GM19025 (cell line): ENCODE results near the gene INTS6.

ENCODE experiments used
- ATAC-seq: cut with Tn5 transposase; IDR thresholded peaks from one replicate; pipeline ENCODE4 v1.9.1; 2021; ENCODE audit warnings: mild to moderate bottlenecking, low read depth, moderate library complexity; ENCODE audit not compliant: unreplicated experiment

INTS6 gene

GRCh38 chr13:51355217-51355616, 97.6 kb downstream of the INTS6 start:
- ATAC-seq: no peak

GRCh38 chr13:51349016-51349415, 103.8 kb downstream of the INTS6 start:
- no peak for ATAC-seq

- no peak for ATAC-seq
Observed at GRCh38 chr13:51348069-51348967, 104.5 kb downstream of the INTS6 start.

DNA sequence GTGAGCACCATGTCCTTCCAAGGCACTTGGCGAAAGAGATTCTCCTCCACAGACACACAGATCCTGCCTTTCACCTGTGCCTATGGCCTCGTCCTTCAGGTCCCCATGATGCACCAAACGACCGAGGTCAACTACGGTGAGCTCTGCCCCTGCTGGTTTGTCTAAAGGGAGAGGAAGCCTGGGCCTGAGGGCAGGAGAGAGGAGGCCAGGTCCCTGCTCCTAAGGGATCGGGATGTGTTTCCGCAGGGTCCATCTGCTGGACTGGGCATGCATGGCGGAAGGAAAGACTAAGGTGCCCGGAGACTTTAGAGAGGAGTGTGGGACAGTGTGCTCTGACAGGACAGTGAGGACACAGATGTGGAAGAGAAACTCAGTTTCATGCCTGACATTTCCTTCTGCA, 105.7 kb downstream of the INTS6 start:
- no peak for ATAC-seq

GRCh38 chr13:51346397-51346796, 106.4 kb downstream of the INTS6 start:
- no peak for ATAC-seq

DNA sequence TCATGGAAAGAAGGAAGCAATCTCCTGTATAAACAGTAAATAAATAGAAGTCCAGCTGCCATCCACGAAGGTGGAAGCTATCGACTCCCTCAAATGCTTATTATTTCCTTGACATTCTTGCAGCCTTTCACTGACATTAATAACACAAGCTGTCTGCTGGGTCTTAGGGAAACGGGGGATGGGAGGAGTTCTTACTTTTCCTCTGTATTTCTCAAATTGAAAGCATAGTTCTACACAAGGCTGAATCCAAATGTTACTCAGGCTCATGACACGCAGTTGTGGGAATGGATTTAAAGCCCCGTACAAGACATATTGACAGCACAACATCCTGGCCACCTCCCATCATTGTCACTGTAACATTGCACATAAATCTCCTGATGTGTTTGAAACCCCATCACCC, 109.4 kb downstream of the INTS6 start:
- no peak for ATAC-seq

- no peak for ATAC-seq
Observed at GRCh38 chr13:51342706-51343105, 110.1 kb downstream of the INTS6 start.

DNA sequence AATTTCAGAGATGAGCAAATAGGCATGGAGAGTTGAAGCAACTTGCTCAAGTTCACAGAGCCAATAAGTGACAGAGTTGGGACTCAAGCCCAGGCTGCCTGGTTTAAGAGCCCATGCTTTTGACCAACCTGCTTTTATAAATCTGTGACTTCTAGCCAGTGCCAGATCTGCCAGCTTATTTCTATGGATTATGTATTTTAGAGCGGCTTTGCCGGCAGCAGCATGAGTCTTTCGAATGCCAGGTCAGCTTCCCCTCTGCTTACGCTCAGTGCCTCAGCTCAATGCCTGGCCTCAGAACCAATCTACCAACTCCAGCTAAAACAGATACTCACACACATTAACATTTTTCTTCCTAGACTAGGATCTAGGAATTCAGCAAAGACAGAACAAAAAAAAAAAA, 111.0 kb downstream of the INTS6 start:
- no peak for ATAC-seq

DNA sequence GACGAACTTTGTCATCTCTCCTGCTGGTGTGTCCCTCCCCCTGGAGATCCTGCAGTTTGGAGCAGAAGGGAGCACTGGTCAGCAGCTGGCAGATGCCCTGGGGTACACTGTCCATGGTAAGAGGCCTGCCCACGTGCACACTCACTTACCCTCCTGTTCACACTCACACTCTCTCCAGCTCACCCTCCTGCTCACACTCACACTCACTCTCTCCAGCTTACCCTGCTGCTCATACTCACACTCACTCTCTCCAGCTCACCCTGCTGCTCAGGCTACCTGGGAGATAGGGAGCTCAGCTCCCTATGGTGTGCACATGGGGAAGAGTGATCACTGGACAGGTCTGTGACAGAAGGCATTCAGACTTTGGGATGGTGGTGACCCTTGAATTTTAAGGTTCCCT, 111.6 kb downstream of the INTS6 start:
- no peak for ATAC-seq

GRCh38 chr13:51339952-51340732, 112.7 kb downstream of the INTS6 start:
- no peak for ATAC-seq

DNA sequence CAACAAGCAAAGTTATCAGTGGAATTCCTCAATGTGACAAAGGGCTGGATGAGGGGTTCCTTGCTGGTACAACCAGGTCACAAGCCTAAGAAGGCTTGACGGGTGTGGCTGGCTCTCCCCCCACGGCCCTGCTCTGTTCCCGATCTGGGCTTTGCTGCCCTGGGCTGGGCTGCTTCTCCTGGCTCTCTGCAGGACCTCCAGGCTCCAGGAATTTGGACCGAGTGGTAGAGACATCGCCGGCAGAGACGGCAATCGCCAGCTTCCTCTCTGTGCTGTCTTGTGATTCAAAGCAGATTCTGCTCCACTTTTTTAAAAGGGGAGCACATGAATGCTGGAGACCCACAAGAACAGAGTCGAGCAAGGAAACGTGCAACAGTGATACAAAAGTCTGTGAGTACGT, 113.5 kb downstream of the INTS6 start, which contains the start of gene SERPINE3:
Gene SERPINE3, plus strand, starts transcription at position 338 of the 400 bp plus-strand sequence. CDS start 1,401 bp downstream, outside the sequence.
- ATAC-seq: no peak

DNA sequence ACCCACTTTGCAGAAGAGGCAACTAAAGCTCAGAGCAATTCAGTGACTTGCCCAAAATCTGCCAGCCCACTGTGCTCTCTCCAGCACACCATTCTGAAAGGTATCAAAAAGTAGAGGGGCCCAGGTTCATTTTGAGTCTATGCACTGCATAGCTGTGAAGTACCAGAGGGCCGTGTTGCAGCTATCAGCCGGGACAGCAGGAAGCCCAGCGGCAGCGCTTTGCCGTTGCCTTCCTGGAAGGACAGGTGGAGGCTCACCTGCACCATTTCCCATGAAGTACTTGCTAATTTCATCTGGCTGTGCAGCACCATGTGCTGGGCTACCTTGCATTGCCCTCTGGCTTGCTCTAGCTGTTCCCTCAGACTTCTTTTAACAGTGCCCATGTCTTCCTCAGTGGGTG, 116.1 kb downstream of the INTS6 start:
- ATAC-seq: no peak

GRCh38 chr13:51333826-51334225, 119.0 kb downstream of the INTS6 start:
- ATAC-seq: no peak

DNA sequence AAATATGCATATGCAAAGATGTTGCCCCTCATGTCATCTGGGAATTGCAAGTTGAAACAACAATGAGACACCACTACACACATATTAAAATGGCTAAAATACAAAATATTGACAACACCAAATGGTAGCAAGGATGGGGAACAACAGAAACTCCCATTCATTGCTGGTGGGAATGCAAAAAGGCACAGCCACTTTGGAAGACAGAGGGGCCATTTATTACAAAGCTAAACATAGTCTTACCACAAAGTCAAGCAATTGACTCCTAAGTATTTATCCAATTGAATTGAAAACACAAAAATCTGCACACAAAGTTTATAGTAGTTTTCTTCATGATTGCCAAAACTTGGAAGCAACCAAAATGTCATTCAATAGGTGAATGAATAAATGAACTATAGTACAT, 119.4 kb downstream of the INTS6 start:
- ATAC-seq: no peak

DNA sequence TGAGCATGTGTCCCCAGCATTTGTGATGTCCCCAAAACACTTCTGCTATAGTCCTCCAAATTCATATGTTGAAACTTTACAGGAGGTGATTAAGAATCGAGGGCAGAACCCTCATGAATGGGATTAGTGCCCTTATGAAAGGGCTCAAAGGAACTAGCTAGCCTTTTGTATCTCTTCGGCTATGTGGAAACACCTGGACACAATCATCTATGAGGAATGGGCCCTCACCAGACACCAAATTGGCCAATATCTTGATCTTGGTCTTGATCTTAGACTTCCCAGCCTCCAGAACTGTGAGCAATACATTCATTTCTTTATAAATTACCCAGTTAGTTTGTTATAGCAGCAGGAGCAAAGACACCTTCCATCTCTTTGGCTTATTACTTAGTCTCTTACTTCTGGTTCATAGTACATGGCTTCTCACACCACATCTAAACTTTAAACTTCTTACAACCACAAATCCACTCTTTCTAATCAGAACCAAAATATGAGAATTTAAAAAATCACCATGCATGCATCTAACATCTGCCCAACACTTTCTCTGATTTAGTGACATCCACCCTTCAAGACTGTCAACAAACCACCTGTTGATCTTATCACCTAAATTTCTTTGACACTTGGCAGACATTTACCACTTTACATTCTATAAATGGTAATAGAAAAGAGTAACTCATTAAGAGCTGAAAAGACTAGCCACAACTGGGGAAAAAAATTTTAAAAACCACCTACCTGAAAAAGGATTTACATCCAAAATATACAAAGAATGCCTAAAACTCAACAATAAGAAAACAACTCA, 120.1 kb downstream of the INTS6 start:
- no peak for ATAC-seq

GRCh38 chr13:51331354-51331861, 121.4 kb downstream of the INTS6 start:
- peak; percentile 50 for ATAC-seq

- ATAC-seq: no peak
Observed at GRCh38 chr13:51330791-51331190, 122.0 kb downstream of the INTS6 start.

- no peak for ATAC-seq
Observed at GRCh38 chr13:51329606-51330005, 123.2 kb downstream of the INTS6 start.

GRCh38 chr13:51328488-51328887, 124.3 kb downstream of the INTS6 start:
- no peak for ATAC-seq

GRCh38 chr13:51327961-51328360, 124.9 kb downstream of the INTS6 start:
- no peak for ATAC-seq

DNA sequence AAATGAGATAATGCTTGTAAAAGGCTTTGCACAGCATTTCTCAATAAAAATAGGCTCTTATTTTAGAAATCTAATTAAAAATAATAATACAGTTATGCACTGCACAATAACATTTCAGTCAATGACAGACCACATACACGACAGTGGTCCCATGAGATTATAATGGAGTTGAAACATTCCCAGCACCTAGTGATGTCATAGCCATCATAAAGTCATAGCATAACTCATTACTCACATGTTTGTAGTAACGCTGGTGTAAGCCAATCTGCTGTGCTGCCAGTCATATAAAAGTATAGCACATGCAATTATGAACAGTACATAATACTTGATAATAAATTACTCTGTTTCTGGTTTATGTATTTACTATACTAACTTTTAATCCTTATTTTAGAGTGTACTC, 126.1 kb downstream of the INTS6 start:
- no peak for ATAC-seq
